Measurements from ENCODE around the gene NPTX1.

The NPTX1 gene

DNA sequence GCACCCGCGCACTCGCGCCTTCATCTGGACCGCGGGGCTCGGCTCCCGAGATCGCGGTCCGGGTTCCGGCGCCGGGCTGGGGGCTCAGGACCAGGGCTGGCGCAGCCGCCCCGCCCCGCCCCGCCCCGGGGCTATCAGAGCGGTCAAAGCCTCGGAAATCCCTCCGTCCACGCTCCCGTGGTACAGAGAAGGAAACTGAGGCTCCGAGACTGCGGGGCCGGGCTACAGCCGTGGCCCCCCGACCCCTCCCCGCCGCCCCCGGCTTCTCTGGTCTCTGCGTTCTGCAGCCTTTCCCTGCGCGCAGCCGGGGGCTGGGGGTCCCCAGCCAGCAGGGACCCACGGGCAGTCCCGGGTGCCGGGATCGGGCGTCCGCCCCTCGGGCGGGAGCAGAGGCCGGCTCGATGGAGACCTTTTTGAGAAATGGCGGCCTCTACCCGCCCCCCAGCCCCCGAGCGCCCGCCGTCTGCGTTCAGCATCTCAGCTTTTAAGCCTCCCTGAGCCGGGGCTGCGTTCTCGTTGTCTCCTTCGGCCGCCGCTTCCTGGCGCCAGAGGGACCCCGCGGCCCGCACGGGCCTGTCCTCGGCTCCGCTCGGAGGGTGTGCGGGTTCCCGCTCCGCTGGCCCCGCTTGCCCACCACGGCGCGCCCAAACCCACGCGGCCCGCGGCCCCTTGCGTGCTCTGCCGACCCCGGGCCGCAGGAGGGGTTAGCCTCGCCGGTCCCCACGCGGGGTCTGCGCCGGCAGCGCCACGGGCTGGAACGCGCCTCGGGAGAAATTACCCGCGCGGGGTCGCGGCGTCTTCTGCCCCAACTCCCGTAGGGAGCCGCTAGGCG is 1.5 kb upstream of the NPTX1 start:
- peak; percentile 41 for DNase-seq

DNA sequence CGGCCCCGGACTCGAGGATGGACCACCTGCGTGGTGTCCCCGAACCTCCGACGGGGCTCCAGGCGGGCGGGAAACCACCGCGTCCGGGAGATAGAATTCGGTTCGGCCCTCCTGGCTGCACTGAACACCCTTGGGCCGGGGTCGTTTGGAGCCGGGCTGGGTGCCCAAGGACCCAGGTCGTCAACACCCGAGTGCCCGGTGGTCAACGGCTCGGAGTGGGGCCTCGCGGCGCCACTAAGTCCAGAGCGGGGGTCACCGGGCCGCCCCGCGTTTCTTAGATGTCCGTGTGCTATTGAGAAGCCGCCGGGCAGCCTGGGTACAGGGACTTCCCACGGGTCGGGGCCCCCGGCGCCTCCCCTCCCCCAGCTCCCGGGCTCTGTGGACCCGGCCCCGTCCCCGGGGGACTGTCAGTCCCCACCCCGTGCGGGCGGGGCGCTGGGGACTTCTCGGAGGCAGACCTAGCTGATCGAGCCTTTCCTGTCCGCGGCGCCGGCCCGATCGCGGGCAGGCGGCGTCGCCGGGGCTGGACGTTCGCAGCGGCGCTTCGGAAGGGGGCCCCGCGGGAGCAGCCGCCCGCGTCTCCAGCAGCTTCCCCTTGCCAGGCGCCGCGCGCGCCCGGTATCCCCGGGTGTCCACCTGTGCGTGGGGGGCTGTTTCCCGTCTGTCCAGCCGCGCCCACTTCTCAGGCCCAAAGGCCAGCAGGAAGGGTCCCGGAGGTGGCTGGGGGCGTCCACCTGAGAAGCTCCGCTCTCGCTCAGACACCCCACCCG is 655 bp upstream of the NPTX1 start:
- DNase-seq = no peak

DNA sequence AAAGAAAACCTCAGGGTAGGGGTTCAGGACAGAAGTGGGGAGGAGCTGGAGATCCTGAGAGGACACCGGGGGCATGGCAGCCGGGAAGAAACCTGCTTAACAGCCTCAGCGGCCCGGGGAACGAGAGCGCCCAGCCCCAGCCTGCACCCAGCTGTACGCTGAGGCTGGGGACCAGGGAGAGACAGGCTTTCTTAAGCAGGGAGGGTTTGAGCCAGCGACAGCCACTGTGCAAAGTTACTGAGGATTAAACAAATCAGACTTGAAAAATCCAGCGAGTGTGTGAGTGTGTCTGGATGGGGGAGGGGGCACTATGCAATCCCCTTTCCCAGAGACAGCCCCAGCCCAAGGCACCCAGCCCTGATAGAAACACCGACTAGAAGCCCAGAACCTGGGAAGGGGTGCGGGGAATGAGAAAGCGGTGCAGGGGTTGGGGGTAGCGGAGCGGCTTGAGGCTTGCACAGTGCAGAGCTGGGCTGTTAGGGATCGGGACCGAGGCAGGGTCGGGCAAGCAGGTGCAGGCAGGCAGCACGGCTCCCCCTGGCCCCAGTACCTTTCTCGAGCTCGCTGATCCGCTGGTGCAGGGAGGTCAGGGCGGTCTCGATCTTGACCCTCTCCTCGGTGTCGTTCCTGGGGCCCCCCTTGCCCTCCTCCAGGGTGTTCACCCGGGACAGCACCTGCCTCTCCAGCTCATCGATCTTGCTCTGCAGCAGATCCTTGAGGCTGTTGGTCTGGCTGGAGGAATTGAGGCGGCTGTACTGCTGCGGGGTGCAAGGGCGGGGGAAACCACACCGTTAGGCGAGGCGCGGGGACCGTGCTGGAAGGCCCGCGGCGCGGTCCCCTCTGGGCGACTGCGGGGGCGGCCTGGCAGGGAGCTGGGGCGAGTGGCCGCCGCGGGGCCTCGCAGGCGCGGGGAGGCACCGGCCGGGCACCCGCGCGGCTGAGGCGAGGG is 1.2 kb downstream of the NPTX1 start:
- no peak for DNase-seq

DNA sequence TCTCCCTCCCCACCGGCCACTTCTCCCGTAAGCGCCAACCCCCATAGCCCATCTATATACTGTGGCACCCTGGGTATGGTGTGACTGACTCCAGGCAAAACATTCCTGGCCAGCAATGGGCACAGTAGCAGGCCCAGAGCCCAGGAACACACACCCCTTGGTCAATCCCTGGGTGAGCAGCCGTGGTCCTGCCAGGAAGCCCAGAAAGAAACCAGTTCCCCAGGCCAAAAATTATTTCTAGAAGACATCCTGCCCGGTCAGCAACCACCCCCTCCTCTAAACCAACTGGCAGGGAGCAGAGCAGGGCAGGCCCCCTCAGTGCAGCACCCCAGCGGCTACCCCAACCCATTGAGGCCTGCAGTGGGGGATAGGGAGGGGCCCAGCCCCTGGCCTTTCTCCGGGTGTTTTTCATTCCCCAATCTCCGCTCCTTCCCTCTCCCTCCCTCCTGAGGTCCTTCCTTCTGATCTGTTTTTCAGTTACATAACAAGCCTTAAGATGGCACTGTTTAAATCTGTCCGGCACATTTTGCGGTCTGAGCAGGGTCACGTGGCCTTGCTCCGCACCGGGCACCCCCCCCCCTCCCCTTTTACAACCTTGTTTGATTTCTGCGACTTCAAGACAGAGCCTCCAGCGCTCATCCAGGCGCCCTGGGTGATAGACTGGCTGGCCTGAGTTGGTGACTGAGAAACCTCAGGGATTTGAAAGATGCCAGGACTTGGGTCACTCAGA is 2.0 kb downstream of the NPTX1 start:
- peak; percentile 13 for DNase-seq

DNA sequence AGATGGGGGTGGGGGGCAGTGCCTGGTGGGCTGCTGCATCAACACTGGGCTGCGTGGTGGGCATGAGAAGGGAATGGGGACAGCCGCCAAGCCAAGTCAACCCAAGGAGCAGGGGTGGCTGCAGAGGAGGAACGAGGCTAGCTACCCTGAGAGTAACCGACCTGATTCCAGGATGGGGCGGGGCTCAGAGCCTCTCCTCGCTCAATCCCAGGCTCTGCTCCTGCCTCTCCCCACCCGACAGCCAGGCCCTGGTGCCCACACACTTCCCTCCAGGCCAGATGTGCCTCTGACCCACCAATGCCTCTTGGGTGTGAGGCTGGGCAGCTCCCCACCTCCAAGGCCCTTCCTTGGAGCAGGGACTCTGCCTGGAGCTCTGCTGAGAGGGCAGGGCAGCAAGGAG is 2.7 kb downstream of the NPTX1 start:
- no peak for DNase-seq

DNA sequence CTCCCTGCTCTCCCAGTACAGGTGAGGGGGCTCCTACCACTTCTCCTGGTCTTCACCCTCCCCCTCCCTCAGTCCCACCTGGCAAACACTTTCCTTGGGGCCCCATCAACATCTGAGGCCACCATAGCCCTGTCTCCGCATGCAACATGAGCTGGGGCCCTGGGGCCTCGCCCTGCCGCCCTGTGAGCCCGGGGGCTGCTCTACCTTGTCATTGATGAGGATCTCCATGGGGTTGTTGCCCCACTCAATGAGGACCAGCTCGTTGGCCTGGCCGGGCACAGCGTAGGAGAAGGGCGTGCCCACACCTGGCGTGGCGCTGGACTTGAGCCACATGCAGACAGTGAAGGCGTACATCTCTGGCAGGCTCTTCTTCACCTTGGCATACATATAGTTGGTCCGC is 3.4 kb downstream of the NPTX1 start:
- DNase-seq = no peak

DNA sequence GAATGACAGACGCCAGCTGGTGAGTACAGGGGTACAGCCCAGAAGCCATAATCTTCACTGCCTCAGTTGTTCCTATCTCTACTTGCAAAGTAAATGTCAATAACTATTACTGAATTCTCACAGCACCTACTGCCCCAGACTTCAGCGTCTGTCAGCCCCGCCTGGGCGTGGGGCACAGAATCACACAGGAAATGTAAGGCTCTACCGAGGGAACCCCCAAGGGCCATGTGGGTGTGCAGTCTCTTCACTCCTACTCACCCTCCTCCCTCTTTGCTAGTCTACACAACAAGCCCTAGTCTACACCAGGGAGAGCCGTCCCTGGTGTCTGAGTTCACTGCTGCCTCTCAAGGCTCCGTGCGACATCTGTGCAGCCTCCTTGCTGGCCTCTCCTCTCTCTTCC is 4.5 kb downstream of the NPTX1 start:
- DNase-seq = no peak

DNA sequence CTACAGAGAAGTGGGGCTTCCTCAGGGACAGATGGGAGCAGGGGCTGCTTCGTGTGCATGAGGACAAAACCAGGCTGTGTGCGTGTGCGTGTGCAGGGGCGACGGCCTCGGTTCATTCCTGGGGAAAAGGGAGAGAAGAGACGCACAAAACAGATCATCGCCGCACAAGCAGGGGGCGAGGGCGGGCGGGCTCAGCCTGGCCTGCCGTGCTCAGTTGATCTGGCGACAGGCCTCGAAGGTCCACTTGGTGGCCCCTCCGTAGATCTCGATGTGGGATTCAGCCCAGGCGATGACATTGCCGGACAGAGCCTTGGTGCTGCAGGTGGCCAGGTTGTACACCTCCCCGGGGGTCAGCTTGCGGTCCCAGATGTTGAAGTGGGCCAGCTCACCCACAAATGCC is 5.8 kb downstream of the NPTX1 start:
- no peak for DNase-seq

DNA sequence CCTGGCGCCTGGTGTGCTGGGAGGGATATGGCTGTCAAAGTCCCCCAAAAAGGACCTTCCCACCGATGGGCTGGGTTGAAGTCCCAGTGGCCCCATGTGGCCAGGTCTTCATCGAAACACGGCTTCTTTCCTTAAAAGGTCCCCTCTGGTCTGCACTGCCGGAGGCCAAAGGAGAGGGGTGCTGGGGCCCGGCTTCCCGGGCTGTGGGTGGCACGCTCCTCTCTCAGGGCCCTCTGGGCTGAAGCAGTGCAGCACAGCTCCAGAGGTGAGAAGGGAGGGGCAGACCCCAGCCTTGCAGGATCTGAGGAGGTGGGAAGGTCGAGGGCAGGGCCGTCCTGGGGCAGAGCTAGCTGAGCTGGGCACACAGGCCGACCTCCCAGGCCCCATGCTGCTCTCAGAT is 6.7 kb downstream of the NPTX1 start:
- DNase-seq = no peak

DNA sequence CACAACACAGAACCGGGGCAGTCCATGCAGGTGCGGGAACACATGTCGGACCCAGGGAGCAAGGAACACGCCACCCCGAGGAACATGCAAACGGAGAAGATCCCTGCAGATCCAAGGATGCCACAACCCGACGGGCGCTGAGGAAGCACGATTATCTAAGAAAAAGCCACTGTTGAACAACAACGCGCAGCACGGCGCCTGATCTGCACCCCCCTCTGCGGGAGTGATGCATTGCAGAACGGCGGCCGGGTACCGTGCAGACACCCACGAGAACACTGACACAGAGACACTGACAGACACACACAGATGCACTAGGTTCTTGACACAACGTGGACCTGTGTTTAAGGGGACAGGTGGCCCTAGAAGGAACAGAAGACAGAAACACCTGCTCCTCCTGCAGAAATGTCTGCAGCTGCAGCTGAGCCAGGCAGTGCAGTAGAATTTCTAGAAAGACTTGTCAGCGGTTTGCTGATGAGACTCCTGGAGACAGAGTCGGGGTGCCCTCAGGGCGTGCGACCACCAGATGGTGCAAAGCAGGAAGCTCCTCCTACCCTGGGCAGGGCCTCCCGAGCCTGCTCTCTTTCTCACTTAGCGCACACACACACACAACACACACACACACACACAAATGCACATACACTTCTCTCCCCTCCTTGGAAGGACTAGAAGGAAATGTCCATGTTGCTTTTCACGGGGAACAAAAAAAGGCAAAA is 7.5 kb downstream of the NPTX1 start:
- no peak for DNase-seq

DNA sequence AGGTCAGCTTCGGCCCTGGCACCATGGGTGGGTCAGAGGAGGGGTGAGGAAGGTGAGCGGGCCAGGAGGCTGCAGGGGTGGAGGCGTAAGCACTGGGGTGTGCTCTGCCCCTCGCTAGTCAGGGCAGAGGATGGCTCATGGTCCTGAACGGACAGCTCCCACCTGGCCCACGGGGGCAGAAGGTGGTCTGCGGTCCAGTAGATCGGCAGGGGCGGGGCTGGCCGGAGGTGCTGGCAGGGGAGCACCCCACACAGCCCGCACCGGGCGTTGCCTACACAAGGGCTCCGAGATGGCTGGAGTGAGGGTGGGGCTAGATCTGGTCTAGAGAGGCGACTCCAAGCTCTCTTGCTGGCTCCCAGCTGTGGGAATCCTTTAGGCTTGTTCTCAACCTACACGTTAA is 8.2 kb downstream of the NPTX1 start:
- no peak for DNase-seq

DNA sequence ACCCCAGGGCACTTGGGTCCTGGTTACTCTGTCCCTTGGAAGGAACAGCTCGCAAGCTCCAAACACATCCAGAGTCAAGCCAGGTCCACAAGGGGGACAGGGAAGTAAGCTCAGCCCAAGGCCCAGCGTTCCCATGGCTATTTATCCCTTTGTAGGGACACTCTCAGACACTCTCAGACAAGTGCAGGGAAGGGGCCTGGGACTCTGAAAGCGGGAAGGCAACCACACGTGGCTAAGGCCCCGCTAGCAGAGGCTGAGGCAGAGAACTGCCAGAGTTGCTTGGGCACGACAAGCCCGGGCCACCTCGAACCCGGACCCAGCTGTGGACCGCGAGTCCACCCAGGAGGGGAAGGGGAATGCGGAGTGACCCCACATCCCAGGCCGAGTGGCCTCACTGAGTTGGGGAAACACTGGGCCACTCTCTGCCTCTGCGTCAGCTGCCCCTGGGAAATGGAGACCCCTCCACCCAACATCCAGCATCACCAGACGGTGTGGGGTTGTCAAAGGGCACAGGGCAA is 10.2 kb downstream of the NPTX1 start:
- DNase-seq = no peak

DNA sequence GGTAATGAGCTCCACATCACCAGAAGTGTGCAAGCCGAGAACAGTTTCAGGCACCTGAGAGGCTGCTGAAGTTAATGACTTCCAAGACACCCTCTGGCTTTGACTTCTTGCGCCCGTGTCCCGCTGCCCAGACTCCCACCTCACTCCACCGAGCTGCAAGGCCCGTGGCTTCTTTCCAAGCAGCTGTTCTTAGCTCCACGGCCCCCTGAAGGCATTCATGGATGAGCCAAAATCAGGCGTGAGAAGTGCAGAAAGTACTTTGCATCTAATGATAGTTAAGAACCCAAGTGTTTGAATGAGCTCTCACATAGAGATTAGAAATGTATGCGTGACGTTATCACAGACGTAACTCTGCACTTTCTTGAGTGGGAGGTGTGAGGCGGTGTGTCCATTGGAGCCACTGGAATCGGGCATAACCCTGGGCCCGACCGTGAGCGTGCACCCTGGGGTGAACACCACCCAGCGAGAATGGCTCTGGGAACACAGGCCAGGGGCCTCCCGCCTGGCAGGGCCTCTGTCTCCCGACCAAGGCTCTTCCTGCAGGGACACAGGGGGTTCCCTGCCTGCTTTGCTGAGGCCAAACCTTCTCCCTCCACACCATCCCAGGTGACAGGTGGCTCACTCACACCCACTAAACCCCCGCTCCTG is 11.0 kb downstream of the NPTX1 start:
- no peak for DNase-seq

DNA sequence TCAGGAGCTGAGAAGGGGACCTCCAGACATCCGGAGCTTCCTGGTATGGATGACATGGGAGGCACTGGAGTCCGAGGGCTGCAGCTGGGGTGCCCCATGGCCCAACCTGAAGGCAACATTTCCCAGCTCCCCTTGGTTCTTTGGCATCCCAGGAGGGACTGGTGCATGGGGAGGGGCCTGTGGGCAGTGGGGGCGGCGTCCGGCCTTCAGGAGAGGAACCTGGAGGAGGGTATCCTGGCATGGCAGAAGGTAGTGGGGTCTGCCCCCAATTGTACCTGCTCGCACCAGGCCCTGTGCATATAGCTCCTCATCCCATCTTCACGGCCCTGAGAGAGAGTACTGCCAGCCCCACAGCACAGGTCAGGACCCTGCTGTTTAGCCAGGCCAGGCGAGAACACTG is 11.9 kb downstream of the NPTX1 start:
- no peak for DNase-seq

DNA sequence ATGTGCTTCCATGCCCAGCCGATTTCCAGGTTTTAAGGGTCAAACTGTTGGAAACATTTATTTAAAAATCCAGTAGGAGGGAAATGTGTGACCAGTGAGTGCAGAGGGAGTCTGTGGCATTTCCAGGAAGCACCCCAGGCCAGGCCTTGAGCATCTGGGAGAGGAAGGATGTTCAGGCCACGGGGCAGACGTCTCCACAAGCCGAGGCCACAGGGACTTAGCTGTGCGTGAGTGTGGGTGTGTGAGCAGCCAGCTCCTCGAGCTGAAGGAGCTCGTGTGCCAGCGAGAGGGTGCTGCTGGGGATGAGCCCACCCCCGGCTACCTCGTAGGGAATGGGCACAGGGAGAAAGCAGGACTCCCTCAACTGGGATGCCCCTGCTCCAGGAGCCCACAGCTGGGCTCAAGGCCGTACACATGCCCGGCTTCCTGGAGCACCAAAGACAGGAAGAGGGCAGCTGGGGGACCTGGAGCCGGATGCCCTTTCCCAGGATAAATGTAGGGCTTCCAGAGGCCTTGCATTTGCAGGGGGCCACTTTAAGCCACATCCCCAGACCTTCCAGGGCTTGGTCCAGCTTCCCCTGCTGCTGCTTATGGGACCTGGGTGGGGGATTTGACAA is 12.5 kb downstream of the NPTX1 start:
- DNase-seq = no peak

DNA sequence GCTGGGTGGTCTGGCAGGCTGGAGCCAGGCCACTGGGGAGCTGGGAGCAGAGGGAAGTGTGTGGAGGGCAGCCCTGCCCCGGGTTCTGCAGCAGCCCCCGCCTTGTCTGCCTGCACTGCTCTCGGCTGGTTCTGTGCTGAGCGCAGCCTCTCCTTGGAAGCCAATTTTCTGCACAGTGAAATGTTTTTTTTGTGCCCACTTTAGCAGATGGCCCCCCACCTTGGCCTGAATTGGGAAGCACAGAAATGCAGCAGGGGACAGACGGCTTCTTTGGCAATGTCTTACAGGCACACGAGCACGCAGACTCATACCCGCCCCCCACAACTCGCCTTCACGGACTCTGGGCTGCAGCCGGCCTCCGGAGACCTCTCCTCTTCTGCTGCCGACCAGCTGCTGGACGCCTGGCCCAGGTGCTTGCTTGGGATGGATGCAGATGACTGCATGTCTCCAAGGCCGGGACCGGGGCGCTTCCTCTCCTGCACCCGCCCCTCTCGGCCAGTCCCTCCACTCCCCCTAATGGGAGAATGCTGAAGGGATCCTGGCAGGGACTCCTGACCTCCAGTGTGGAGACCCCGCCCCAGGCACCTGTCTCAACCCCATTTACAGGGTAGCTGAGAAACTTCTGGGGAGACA is 14.8 kb downstream of the NPTX1 start:
- DNase-seq = no peak

DNA sequence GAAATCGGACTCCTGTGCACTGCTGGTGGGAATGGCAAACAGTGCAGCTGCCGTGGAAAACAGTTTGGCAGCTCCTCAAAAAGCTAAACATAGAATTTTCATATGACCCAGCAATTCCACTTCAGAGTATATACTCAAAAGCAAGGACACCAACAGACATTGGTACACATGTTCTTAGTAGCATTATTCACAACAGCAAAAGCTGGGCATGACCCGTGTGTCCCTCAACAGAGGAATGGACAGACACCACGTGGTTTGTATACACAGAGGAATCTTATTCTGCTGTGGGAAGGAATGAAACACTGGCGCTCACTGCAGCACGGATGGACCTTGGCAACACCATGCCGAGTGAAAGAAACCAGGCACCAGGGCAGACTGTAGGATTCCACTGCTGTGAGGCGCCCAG is 16.0 kb downstream of the NPTX1 start:
- DNase-seq = no peak

DNA sequence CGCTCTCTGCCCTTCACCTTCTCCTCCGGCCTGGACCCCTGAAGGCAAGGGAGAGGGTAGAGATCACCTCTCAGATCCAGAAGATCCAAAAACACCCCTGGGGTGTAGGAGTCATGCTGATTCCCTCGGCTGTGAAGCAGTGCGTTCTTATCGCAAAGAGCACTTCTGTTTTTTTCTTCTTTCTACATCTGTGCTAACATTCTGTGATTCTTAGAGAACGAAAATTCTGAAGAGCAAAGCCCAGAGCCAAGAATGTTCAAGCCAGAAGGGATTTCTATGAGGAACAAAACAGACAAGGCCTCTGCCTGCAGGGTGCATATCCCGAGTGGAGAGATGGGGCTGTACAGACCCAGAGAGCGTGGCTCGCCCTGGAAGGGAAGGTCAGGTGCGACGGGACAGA is 17.2 kb downstream of the NPTX1 start:
- no peak for DNase-seq

DNA sequence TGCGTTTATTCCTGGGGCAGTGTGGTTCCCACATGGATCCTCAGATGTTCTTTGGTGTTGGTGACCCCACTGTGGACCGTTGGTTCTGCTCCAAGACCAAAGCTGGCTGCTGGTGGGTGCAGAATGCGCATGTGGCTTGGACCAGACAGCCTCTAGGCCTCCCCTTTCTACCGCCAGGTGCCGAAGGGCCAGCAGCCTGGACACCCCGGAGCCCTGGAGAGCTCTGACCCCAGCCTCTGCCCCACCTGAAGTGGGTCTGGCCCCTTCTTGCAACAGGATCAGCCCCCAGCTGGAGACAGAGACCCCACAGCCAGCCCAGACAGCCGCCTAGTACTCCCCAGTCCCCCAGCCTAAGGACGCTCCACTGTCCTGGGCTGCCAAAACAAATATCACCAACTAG is 18.4 kb downstream of the NPTX1 start:
- no peak for DNase-seq

DNA sequence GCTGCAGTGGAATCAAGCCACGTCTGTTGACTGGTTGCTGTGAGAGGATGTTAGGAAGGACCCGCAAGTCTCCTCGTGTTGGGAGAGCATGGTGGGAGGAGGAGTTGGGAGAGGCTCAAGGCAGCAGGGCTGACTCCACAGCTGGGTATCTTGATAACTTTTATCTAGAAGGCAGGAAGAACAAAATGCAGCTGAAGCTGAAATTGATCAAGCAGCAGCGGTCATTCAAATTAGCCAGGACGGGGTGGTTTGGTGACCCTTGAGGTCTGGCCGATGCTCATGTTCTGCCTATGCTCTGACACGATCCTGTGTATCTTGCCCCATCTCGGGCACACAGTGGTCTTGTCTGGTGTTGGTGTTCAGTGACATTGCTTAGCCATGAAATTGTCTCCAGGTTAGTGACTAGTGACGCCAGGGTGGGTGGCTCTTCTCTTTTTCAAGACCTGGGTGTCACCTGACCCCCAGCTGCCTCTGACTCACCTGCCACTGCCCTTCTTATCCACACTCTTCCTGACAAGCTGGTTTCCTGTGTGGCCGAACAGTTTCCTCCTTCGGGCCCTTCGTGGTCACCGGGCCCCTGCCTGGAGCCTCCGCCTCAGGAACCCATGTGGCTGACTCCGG is 19.1 kb downstream of the NPTX1 start:
- no peak for DNase-seq

Measured in COR-L47 (cell line).